ENCODE data around the gene BOLA1.
"Not testable (repeated sequence)": the region's sequence is repeated elsewhere in the genome, so short reads cannot be mapped to it uniquely, and the experiment has no call there.

Gene BOLA1

DNA sequence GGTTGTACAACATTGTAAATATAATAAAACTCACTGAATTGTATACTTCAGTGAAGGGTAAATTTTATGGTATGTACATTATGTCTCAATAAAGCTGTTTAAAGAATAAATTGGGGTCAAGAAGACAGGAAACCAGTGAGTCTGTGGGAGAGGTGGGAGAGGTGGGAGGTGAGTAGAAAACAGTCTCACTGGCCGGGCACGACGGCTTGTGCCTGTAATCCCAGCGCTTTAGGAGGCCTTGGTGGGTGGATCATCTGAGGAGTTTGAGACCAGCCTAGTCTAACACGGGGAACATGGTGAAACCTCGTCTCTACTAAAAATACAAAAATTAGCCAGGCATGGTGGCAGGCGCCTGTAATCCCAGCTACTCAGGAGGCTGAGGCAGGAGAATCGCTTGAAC lies 33.1 kb downstream of the BOLA1 start:
- DNase-seq: no peak

DNA sequence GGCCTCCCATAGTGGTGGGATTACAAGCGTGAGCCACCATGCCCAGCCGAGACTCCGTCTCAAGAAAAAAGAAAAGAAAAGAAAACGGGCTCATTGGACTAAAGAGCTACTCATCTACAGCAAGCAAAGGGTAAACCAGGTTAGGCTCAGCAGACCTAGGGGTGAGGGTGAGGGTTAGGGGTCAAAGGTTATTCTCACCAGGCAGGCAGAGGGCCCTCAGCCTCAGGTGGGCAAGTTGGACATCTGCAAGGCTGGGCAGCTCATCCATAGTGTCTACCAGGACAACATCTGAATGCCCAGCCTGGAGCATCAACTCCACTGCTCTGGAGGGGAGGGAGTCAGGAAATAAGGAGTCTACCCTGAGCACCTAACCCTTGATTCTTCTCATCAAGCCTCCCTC lies 33.8 kb downstream of the BOLA1 start:
- no peak for DNase-seq

DNA sequence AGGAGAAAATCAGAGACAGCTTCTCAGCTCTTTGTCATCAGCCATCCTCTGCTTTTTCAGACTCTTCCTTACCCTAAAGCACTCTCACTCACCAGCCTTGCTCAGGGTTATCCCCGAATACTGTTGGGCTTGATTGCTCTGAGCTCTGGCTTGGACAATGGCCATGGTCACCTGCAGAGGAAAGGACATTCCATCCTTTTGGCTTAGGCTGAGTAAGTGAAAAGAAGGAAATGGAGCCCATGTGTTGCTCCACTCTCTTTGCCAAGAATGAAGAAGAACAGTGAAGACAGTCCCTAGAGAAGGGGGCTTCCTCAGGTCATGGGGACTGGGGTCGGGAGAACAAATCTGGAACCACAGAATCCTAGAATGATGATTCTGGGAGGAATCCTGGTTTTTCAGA lies 35.0 kb downstream of the BOLA1 start:
- no peak for DNase-seq

DNA sequence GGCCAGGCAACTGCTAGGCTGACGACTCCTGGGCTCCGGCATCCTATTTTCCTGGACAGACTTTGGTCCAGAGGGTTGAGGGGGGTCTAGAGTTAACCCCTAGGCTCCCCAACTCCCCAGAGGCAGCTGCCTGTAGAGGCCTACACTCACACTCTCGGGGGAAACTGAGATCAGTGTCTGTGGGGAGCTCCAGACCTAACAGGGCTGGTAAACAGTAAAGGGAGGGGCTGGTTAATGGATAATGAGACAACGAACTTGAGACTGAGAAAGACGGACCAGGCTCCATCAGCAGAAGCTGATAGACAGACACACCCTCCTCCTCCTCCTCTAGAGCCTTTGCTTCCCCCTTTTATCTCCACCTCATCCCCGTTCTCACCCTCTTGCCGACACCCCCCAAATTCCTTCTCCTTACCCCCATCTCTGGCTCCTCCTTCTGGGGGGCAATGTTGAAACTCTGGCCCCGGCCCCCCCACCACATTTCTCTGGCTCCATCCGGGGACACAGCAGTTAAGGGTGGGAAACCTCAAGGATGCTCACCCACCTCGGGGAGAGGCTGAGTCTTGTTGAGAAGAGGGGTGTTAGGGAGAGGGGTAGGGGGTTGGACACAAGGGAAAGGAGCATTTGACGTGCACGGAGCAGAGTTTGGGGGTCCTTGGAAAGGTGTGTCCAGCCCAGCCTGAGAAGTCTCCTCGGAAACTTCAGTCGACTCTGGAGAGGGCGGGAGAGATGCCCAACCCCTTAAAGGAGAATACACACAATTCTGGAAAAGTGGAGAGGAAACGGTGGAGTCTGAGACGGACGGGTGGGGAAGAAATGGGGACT lies 37.0 kb downstream of the BOLA1 start, which contains the start of gene MTMR11:
Gene MTMR11, minus strand, starts transcription at position 710 of the 822 bp plus-strand sequence. Its CDS starts 232 bp downstream, at position 478.
- no peak for DNase-seq

DNA sequence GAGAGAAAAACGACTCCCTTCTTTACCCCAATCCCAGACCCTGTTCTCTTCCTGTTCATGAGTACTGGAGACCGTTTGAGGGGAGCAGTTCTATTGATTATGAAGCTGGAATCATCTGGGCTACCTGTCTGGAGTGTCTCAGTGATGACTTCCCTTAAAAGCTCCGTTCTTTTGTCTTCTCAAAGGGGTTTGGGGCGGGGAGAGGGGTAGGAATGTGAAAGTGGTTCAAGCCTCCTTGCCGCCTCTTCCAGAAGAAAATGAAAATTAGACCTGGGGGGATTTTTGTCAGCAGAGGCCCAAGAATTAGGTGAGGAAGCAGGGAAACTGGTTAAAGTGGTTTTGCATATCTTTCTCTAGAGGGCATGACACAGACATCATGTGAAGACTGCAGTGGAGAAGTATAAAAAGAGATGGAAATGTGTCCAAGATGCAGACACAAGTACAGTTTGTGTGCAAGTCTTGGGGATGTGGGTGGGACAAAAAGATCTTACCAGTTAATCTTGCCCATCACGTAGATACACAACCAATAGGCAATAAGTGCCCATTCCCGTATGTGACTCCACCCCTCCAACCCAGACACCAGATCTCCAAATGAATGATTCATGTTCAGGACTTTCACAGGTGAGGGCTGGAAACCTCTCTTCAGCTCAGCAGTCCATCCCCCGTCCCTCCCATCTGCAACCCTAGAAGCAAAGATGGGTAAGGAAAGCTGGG lies 37.8 kb downstream of the BOLA1 start:
- DNase-seq: no peak

DNA sequence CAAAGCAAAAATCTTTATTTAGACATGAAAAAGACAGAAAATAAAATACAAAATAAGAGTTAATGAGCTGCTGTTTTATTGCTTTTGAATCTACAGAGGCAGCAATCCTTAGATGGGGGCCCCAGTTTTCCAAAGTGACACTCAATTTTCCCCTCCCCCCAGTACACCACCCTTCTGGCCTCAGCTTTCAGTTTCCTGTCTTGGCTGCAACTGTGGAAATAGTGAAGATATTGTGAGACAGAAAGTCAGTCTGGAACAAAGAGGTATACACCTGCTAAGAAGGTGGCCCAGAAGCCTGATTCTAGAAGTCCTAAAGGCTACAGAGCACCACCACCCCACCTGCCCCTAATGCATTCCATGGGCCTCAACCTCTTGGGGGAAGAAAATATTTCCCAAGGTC lies 38.4 kb downstream of the BOLA1 start:
- DNase-seq: no peak

DNA sequence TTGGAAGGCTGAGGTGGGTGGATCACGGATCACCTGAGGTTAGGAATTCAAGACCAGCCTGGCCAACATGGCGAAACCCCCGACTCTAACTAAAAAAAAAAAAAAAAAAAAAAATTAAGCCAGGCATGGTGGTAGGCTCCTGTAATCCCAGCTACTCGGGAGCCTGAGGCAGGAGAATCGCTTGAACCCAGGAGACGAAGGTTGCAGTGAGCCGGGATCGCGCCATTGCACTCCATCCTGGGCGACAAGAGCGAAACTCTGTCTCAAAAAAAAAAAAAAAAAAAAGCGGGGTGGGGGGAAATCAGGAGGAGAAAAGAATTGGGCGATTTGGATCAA lies 39.3 kb downstream of the BOLA1 start:
- not testable (repeated sequence) for DNase-seq

DNA sequence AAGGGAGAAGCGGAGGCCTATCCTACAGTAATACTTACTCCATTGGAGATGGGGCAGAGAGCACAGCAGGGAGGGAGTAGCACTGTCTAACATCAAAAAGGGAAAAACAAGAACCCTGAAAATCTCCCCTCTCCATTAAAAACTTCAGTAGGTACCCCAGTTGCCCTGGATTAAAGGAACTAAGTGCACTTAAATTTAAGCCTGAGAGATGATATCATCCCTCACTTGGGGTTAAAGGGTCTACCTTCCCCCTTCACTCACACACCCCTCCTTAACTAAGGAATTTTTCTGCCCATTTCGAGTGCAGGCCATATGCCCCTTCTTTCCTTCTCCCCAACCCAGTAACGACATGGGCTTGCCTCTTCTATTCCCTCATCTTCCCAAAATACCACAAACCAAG lies 41.1 kb downstream of the BOLA1 start:
- no peak for DNase-seq

DNA sequence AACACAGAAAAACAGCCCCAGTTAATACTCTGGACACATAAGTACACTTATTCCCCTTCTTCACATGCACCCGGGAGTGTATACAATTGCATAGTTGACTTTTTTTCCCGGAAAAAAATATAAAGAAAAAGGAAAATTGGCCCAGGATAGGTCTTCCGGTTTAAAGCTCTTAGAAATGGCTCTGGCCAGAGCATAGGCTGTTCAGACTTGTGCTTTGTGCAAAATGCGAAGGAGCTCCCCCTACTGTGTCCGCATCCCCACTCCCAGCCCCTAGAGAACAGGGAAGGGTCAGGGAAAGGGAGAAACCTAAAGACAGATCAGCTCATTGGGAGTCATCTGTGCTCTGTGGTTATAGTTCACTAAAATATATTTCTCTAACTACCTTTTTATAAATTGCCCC lies 42.8 kb downstream of the BOLA1 start:
- DNase-seq: no peak

DNA sequence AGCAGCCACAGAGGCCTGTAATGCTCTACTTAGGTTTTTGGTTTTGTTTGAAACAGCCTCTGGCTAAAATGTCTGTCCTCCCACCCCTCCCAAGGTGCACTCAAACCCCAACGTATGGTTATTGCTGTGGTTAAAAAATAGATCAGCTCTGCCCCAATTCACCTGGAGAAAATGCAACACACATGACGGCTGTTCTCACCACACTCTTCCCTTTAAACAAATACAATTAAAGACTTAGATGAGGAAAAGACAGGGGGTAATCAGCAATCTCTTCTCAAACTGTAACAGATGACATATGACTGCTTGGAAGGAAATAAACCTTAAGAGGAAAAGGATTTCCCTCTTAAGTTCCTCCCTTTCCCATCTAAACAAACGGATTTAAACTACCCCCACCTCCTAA lies 43.5 kb downstream of the BOLA1 start:
- no peak for DNase-seq

DNA sequence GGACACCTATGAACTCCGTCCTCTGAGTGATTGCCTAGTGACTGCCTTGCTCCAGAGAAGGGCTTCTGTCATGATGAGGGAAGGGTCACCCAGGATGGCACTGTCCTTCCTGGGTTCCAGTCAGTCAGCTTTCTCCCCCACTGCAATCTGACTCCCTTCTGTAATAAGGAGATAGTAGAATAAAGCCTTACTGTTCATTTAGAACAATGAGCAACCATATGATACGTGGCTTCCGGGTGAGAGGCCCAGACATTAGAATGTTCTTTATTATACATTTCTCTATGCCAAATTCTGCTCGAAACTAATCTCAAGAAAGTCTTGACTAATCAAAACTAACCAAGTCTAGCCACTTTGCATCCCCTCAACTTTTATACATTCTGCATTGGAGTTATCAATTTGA lies 45.8 kb downstream of the BOLA1 start:
- no peak for DNase-seq

DNA sequence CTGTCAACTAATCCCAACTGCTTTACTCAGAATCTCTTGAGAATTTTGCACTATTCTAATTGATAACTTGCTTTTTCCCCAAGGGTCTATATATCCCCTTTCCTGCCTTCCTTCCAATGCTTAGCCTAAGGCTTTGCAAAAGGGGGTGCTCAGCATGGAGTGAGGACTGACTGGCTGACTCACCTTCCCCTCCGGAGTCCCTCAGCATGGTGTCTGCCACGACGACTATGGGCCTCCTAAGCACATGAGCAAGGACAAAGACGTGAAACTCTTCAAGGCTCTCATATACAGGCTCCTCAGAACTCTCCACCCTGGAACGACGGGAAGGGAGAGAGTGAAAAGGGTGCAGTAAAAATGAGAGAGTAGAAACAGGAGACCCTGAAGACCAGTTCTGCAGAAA lies 50.5 kb downstream of the BOLA1 start:
- no peak for DNase-seq
